Ectodermal cell (in vitro differentiated cells): ENCODE results near the gene APOH.
A peak's percentile ranks its signal among the peaks of the same experiment; 100 is the strongest.

Experiments
- H3K27ac ChIP-seq: 2 replicates; pipeline ENCODE4 v1.7.0; 2013; ENCODE audit warnings: mild to moderate bottlenecking, low read depth, low read length; ENCODE audit not compliant: insufficient read depth, poor library complexity, severe bottlenecking
- H3K27me3 ChIP-seq: 2 replicates; pipeline ENCODE4 v1.7.0; 2013; ENCODE audit warnings: mild to moderate bottlenecking, low read length; ENCODE audit not compliant: insufficient read depth, control insufficient read depth, poor library complexity, severe bottlenecking
- H3K36me3 ChIP-seq: one replicate; pipeline ENCODE4 v1.7.0; 2013; ENCODE audit warnings: low read length; ENCODE audit not compliant: control insufficient read depth, insufficient read depth
- H3K4me1 ChIP-seq: one replicate; pipeline ENCODE4 v1.7.0; 2013; ENCODE audit warnings: low read length; ENCODE audit not compliant: control insufficient read depth, insufficient read depth
- H3K4me3 ChIP-seq: 2 replicates; pipeline ENCODE4 v1.7.0; 2013; ENCODE audit warnings: low read depth, low read length, control low read depth; ENCODE audit not compliant: insufficient read depth
- H3K9me3 ChIP-seq: 2 replicates; pipeline ENCODE4 v1.7.0; 2013; ENCODE audit warnings: mild to moderate bottlenecking, low read length, moderate library complexity; ENCODE audit not compliant: control insufficient read depth
- WGBS, 2 experiments: methylation state at CpG; one replicate each; pipeline ENCODE4 v1.1.7; 2013; ENCODE audit warnings: missing lambda C conversion rate in 2 of 2; 5-methylcytosine and 5-hydroxymethylcytosine counted together

APOH gene

DNA sequence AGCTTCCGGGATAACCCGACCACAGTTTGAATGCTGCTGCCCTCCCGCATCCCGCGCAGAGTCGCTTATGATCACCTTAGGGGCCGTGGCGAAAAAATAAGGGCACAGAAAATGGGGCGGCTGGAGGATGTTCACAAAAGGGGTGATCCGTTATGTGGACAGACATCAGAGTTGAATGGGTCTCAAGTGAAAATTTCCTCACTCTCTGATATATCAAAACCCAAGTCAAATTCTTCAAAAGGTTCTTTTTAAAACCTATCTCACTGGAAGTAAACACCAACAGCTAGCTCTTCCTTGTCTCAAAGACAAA lies 36.9 kb downstream of the APOH start:
- Histone ChIP-seq H3K4me1 (peaks cover 11% of the 10 kb centered on the region), H3K4me3 (peak overlapping the region; percentile 88), H3K36me3 (no peaks in the 10 kb centered on the region), H3K27ac (peak overlapping the region; percentile 51), H3K9me3 (no peaks in the 10 kb centered on the region), H3K27me3 (no peaks in the 10 kb centered on the region)
- 7 to 12% methylated on average over 10 of the region's 10 CpGs for WGBS, 2 experiments

DNA sequence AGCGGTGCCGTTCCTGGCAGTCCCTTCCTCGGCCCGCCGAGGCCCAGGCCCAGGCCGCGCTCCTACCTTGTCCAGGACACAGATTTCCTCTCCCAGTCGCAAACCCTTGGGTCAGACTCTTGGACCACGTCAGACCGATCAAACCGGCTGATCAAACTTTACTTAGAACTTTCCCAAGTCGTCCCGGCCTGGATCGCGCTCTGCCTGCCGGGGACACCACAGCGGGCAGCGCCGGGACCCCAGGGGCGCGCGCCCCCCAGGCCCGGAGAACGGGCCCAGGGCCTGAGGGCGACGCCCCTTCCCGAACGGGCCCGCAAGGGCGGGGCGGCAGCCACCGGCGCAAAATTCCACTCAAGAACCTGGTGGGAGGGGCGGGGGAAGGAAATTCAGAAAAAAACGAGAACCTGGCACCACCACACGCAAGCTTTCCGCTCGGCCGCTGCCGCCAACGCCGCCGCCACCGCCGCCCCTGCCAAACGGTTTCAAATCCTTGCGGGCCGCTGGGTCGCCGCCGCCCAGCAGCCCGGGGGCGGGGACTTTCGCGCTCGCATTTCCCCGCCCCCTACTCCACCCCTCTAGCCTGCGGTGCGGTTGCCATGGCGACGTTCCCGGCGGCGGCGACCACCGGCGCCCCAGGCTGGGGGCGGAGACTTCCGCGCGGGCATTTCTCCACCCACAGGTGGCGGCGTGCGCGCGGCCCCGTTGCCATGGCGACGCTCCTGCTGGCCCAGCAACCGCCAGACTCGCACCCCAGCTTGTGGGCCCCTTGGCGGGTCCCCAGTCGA lies 37.4 kb downstream of the APOH start, which contains the start of gene CEP112:
TSS of gene CEP112 (minus strand) at position 541 of the 785 bp plus-strand sequence.
- Histone ChIP-seq H3K4me3 (peak within 1 kb of the TSS; percentile 88), H3K9me3 (no peaks in the 10 kb centered on the region), H3K27ac (peak within 1 kb of the TSS; percentile 51), H3K27me3 (no peaks in the 10 kb centered on the region), H3K4me1 (peaks cover 11% of the 10 kb centered on the region), H3K36me3 (no peaks in the 10 kb centered on the region)
- 0% methylated on average over 83 of the region's 83 CpGs for WGBS, 2 experiments

DNA sequence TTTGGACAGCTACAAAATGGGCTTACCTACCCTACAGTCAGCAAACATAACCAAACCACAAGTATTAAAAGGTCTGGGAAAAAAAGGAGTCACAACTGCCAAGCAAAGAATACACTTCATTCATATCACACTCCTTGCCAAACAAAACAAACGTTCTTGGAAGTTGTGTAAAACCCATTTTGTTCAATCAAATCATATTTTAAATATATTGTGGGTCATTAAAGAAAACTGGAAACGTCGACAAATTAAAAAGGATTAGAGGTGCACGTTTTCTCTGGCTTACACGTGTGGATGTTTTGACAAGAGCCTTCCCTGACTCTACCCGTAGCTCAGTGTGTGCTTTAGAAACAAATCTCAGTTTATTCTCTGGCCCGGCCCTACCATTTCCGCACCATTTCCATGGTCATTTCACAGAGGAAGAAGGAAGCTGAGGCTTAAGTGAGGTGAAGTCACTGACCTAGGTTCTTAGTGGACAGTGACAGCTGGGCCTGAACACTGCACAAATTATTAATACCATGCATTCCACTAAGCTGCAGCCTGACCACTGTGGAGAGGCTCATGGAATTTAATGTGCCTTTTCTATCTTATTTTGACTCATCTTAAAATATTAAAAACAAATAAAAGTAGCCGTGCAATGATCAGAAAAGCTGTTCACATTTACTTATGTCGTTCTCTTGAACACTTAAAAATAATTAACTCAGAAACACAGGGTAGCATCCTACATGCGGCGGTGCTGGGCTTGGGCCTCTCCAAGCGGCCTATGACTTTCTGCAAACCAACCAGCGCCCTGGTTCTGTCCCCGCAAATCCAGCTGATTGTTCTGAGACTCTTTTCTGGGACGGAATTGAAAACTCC lies 38.2 kb downstream of the APOH start:
- H3K27me3 ChIP-seq, result no peaks in the 10 kb centered on the region
- no peak overlapping the region for H3K27ac ChIP-seq
- H3K4me3 ChIP-seq, result peak overlapping the region; percentile 88
- no peaks in the 10 kb centered on the region for H3K36me3 ChIP-seq
- H3K4me1 ChIP-seq, result peaks cover 11% of the 10 kb centered on the region
- no peaks in the 10 kb centered on the region for H3K9me3 ChIP-seq
- WGBS, 2 experiments, result 45 to 51% methylated on average over 15 to 16 of the region's 16 CpGs

DNA sequence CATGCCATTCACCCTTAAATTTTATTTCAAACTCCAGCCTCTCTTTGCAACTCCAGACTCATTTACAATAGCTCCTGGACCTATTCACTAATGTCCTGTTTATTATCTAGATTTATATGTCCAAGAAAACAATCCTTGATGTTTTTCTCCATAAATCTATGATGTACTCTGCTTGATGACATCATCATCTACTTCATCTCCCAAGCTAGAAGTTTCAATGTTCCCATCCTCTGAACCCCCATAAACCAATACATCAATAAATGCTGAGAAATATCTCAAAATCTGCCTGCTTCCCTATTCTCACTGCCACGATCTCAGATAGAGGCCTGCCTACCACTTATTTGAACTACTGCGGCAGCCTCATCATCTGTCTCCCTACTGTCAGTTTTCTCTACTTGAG lies 41.5 kb downstream of the APOH start:
- WGBS, 2 experiments, result 94 to 97% methylated on average over 2 of the region's 2 CpGs
- H3K27ac ChIP-seq, result no peak overlapping the region
- peaks cover 11% of the 10 kb centered on the region for H3K4me1 ChIP-seq

DNA sequence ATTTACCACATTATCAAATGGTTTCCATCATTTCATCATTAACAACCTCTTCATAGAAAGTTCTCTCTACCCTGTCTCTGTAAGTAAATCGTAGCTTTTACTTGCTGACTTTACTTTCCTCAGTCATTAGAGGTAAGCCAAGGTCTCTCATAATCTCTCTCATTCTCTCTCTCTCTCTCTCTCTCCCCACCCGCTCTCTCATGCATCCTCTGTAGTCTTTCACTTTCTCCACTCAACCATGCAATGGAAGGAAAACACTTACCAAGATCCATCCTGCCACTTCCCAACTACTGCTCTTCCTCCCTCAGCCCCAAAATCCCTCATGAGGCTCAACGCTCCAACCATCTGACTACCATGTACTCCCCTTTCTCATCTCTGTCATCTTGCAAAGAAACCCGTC lies 43.4 kb downstream of the APOH start:
- no peaks in the 10 kb centered on the region for H3K9me3 ChIP-seq
- peaks cover 6% of the 10 kb centered on the region for H3K4me1 ChIP-seq
- no peaks in the 10 kb centered on the region for H3K27me3 ChIP-seq
- 80 to 92% methylated on average over 4 of the region's 4 CpGs for WGBS, 2 experiments
- H3K36me3 ChIP-seq, result no peaks in the 10 kb centered on the region
- H3K27ac ChIP-seq, result no peak overlapping the region
- H3K4me3 ChIP-seq, result no peak overlapping the region

More for the DNA sequence above, 41.5 kb downstream of the APOH start:
- Histone ChIP-seq H3K36me3 (no peaks in the 10 kb centered on the region), H3K9me3 (no peaks in the 10 kb centered on the region), H3K4me3 (no peak overlapping the region), H3K27me3 (no peaks in the 10 kb centered on the region)

DNA sequence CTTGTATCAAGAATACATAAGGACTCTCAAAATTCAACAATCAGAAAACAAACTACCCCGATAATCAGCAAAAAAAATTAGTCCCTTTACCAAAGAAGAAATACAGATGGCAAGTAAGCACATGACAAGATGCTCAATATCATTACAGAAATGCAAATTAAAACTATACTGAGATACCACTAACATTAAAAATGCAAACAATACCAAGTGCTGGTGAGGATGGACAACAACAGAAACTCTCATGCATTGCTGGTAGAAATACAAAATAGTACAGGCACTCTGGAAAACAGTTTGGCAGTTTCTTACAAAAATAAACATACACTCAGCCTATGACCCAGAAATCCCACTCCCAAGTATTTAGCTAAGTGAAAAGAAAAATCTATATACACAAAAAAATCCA lies 44.8 kb downstream of the APOH start:
- Histone ChIP-seq H3K27ac (no peak overlapping the region), H3K36me3 (no peaks in the 10 kb centered on the region), H3K4me3 (no peak overlapping the region), H3K4me1 (no peaks in the 10 kb centered on the region), H3K27me3 (no peaks in the 10 kb centered on the region), H3K9me3 (no peaks in the 10 kb centered on the region)
- 92 to 97% methylated on average over 1 of the region's 1 CpG for WGBS, 2 experiments

DNA sequence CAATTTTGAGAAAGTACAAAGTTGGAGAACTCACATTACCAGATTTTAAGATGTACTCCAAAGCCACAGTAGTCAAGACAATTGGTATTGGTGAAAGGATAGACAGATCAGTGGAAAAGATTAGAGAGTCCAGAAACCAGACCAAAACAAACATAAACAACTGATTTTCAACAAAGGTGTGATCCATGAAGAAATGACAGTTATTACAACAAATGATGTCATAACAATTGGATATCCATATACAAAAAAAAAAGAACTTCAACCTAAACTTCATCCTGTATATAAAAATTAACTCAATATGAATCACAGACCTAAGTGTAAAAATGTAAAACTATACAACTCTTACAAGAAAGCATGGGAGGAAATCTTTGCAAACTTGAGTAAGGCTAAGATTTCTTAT lies 45.7 kb downstream of the APOH start:
- H3K9me3 ChIP-seq, result no peaks in the 10 kb centered on the region
- no peak overlapping the region for H3K4me3 ChIP-seq
- no peaks in the 10 kb centered on the region for H3K4me1 ChIP-seq
- no peaks in the 10 kb centered on the region for H3K36me3 ChIP-seq
- no peaks in the 10 kb centered on the region for H3K27me3 ChIP-seq
- no peak overlapping the region for H3K27ac ChIP-seq

DNA sequence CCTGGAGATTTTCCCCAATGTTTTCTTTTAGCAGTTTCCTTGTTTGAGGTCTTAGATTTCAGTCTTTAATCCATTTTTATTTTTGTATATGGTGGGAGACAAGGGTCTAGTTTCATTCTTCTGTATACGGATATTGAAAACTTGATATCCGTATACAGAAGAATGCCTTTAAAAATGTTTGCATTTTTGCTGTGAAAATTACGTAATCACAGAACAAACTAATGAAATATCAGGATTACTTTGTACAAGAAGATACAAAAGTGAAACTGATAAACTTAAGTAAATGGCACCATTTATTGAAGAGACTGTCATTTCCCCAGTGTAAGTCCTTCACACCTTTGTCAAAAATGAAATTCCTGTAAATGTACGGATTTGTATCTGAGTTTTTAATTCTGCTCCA lies 50.6 kb downstream of the APOH start:
- Histone ChIP-seq H3K36me3 (peaks cover 7% of the 10 kb centered on the region), H3K4me1 (no peaks in the 10 kb centered on the region), H3K4me3 (no peak overlapping the region), H3K27ac (no peak overlapping the region), H3K9me3 (no peaks in the 10 kb centered on the region), H3K27me3 (no peaks in the 10 kb centered on the region)
- WGBS, 2 experiments, result 98 to 100% methylated on average over 3 of the region's 4 CpGs

DNA sequence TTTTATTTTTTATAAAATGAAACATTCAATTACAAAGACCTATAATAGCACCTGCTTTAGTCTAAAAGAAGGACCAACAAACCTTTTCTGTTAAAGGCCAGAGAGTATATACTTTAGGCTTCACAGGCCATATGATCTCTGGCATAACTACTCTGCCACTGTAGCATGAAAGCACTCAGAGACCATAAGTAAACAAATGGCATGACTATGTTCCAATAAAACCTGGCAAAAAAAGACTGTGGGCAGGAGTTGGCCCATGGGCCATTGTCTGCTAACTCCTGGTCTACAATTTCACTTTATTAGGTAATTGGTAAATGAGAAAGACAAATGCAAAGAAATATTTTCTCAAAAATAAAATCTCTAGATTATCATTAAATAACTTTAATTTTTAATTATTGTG lies 52.2 kb downstream of the APOH start:
- Histone ChIP-seq H3K4me3 (no peak overlapping the region), H3K27ac (no peak overlapping the region), H3K9me3 (no peaks in the 10 kb centered on the region), H3K27me3 (no peaks in the 10 kb centered on the region), H3K4me1 (no peaks in the 10 kb centered on the region), H3K36me3 (peaks cover 7% of the 10 kb centered on the region)

DNA sequence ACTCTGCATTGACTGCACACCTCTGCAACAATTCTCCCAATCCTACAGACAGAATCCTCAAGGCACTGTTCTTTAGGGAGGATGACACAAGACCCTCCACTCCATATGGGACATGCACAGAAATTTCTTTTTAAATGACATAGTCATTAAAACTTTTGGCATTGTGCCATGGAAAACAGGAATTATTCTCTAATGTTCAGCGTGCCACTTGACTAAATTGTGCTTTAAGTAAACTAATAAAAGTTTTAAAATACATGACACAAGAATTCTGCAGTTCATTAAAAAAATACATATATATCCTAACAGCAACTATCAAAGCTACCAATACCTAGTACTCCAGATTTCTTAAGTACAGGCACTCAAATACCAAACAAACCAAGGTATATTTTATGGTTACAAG lies 53.3 kb downstream of the APOH start:
- Histone ChIP-seq H3K27me3 (no peaks in the 10 kb centered on the region), H3K27ac (no peak overlapping the region), H3K4me1 (no peaks in the 10 kb centered on the region), H3K4me3 (no peak overlapping the region), H3K36me3 (peaks cover 7% of the 10 kb centered on the region), H3K9me3 (no peaks in the 10 kb centered on the region)
- 100% methylated on average over 1 of the region's 1 CpG for WGBS, 2 experiments
